IPS-18c (cell line): ENCODE data around the gene RAC3.

Experiments
- H3K4me3 ChIP-seq: 2 replicates; pipeline ENCODE4 v1.7.0; 2013; ENCODE audit warnings: low read depth, mild to moderate bottlenecking, low read length, moderate library complexity; ENCODE audit not compliant: insufficient read depth
- H3K9me3 ChIP-seq: one replicate; pipeline ENCODE4 v1.6.1; 2013; ENCODE audit warnings: mild to moderate bottlenecking, low read length, moderate library complexity; ENCODE audit not compliant: control insufficient read depth, insufficient read depth

The RAC3 gene

GRCh38 chr17:82083009-82083408 is 51.5 kb downstream of the RAC3 start:
- Histone ChIP-seq H3K4me3 (no peak overlapping the region), H3K9me3 (no peaks in the 10 kb centered on the region)
